ENCODE data around the gene ALPK3. TPM values are rescaled to one million over a fixed set of nuclear protein-coding genes. Genes with fewer than 3 reads are reported as not detected.
A peak's percentile ranks its signal among the peaks of the same experiment; 100 is the strongest.

ALPK3 gene
- total RNA-seq, 4 donors from 2014 or later, result 0.18 to 7.0 (median 0.68) TPM

GRCh38 chr15:84799511-84800187 lies 17.5 kb upstream of the ALPK3 start:
- Histone ChIP-seq H3K27me3 (no peaks in the 10 kb centered on the region), H3K9me3 (no peaks in the 10 kb centered on the region), H3K4me3 (no peak overlapping the region), H3K36me3 (peaks cover 0 to 85% (median 0%) of the 10 kb centered on the region in 3 donors), H3K27ac (no peak overlapping the region), H3K4me1 (no peaks in the 10 kb centered on the region)
- DNase-seq, result peak in 1 of 3 donors; percentile 44
- TF ChIP-seq, protein P1, sequence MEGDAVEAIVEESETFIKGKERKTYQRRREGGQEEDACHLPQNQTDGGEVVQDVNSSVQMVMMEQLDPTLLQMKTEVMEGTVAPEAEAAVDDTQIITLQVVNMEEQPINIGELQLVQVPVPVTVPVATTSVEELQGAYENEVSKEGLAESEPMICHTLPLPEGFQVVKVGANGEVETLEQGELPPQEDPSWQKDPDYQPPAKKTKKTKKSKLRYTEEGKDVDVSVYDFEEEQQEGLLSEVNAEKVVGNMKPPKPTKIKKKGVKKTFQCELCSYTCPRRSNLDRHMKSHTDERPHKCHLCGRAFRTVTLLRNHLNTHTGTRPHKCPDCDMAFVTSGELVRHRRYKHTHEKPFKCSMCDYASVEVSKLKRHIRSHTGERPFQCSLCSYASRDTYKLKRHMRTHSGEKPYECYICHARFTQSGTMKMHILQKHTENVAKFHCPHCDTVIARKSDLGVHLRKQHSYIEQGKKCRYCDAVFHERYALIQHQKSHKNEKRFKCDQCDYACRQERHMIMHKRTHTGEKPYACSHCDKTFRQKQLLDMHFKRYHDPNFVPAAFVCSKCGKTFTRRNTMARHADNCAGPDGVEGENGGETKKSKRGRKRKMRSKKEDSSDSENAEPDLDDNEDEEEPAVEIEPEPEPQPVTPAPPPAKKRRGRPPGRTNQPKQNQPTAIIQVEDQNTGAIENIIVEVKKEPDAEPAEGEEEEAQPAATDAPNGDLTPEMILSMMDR (IDR thresholded peaks at IDR 0.05), result no peak
- no peak for TF ChIP-seq POLR2A (IDR thresholded peaks at IDR 0.05)

GRCh38 chr15:84800365-84800806 lies 16.8 kb upstream of the ALPK3 start:
- Histone ChIP-seq H3K4me1 (no peaks in the 10 kb centered on the region), H3K27me3 (no peaks in the 10 kb centered on the region), H3K27ac (no peak overlapping the region), H3K36me3 (peaks cover 0 to 84% (median 0%) of the 10 kb centered on the region in 3 donors), H3K4me3 (no peak overlapping the region), H3K9me3 (no peaks in the 10 kb centered on the region)
- TF ChIP-seq POLR2A (IDR thresholded peaks at IDR 0.05), result no peak
- TF ChIP-seq, protein P1 (IDR thresholded peaks at IDR 0.05), result no peak
- peak in 1 of 3 donors; percentile 34 for DNase-seq

- Histone ChIP-seq H3K27me3 (no peaks in the 10 kb centered on the region), H3K4me1 (no peaks in the 10 kb centered on the region), H3K27ac (no peak overlapping the region), H3K9me3 (no peaks in the 10 kb centered on the region), H3K4me3 (no peak overlapping the region), H3K36me3 (peaks cover 0 to 52% (median 0%) of the 10 kb centered on the region in 3 donors)
- DNase-seq, result peak in 1 of 3 donors; percentile 34
- TF ChIP-seq POLR2A (IDR thresholded peaks at IDR 0.05), result no peak
- TF ChIP-seq, protein P1 (IDR thresholded peaks at IDR 0.05), result no peak
These were observed 12.9 kb upstream of the ALPK3 start for GRCh38 chr15:84804005-84804900.

DNA sequence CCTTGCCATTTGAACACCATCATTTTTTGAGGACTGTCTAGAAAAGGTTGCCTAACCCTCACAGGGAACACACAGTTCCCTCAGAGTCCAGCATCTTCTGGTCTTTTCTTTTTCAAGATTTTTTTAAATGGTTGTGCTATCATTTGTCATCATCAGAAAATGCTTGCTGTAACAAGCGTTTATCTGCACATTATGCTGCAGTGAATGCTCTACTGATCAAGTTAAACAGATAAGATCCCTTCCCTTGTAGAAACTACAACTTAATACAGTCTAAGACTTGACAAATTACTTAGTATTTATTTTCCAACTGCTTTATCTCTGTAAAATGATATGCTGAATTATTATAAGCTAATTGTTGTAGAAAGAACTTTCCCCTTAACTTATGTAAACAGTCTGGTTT lies 11.9 kb upstream of the ALPK3 start:
- Histone ChIP-seq H3K27ac (no peak overlapping the region), H3K9me3 (no peaks in the 10 kb centered on the region), H3K36me3 (peaks cover 0 to 43% (median 0%) of the 10 kb centered on the region in 3 donors), H3K4me1 (no peaks in the 10 kb centered on the region), H3K4me3 (no peak overlapping the region), H3K27me3 (no peaks in the 10 kb centered on the region)
- no peak for DNase-seq
- no peak for TF ChIP-seq POLR2A (IDR thresholded peaks at IDR 0.05)
- TF ChIP-seq, protein P1 (IDR thresholded peaks at IDR 0.05), result no peak

GRCh38 chr15:84807228-84807627 lies 9.9 kb upstream of the ALPK3 start:
- Histone ChIP-seq H3K36me3 (peaks cover 0 to 23% (median 0%) of the 10 kb centered on the region in 3 donors), H3K4me1 (no peaks in the 10 kb centered on the region), H3K27ac (no peak overlapping the region), H3K27me3 (no peaks in the 10 kb centered on the region), H3K9me3 (no peaks in the 10 kb centered on the region), H3K4me3 (no peak overlapping the region)
- DNase-seq, result no peak
- TF ChIP-seq, protein P1 (IDR thresholded peaks at IDR 0.05), result no peak

Data from Peyer's patch (tissue), 4 donors.